Body of pancreas (tissue), 4 donors: Measurements from ENCODE around the gene SLCO3A1.

Source experiments
- CTCF ChIP-seq, 7 experiments: fragments of 450-650 bp in 4 of 7; fragments of 200-600 bp in 3 of 7; sonication (generic) in 3 of 7; IDR thresholded peaks; one replicate each; pipeline ENCODE4 v1.5.1; 2016 to 2019; ENCODE audit warnings: antibody characterized with exemption in 7 of 7
- POLR2A ChIP-seq, 3 donors: fragments of 450-650 bp; IDR thresholded peaks; one replicate each; pipeline ENCODE4 v1.6.1; 2016; ENCODE audit warnings: antibody characterized with exemption in 3 of 3, mild to moderate bottlenecking in 2 of 3

- TF ChIP-seq CTCF (IDR thresholded peaks at IDR 0.05) (peak in 1 of 7 experiments; percentile 18), POLR2A (IDR thresholded peaks at IDR 0.05) (no peak)
These were observed 585 bp downstream of the SLCO3A1 start for GRCh38 chr15:91853948-91854638.
